Stimulated activated CD8-positive, alpha-beta memory T cell treated with anti-CD3 and anti-CD28 coated beads, Interleukin-12 subunit alpha, Interleukin-12 subunit beta, amount 100 ng/mL, for 24 hours (primary cell): ENCODE measurements around the gene FTO.

Source experiments
- DNase-seq: peaks from one replicate; pipeline ENCODE4 v3.0.0-alpha.2; 2020; ENCODE audit errors: extremely low read depth

FTO gene

DNA sequence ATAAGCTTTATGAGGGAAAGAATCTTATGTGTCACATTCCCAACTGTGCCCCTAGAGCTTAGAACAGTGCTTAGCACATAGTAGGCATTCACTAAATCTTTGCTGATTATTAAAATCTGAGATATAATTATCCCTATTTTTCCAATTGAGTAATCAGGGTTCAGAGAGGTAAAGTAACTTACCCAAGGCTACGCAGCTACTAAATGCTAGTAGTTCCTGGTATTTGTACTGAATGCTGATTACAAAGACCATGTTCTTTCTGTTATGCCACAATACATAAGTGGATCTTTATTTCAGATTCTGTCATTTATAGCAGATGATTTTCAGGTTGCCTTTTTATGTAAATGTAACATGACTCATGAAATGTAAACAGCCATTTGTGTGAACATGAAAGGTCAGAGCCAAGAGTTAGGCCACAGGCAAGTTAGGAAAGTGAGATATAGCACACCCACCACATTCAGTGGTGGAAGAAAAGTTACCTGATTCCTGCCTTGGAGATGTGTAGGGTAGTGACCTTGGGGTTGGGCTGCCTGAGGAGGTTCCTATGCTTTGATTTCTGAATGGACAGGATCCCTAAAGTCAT lies 77.2 kb downstream of the FTO start:
- DNase-seq, result no peak

DNA sequence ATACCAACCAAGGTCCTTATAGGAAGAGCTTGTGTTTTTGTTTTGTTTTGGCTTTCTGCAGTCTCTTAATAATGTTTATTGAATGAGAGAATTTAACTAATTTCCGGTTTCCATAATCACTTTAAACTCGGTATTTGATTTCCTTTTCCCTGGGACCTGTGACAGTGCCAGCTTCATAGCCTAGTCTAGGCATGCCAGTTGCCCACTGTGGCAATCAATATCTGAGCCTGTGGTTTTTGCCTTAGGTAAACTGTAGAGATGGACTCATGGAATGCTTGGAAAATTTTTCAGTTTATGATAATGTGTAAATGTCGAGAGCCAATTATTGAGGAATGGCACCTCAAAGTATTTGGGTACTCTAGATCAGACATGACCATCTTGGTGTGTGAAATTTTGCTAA lies 78.2 kb downstream of the FTO start:
- DNase-seq, result no peak

DNA sequence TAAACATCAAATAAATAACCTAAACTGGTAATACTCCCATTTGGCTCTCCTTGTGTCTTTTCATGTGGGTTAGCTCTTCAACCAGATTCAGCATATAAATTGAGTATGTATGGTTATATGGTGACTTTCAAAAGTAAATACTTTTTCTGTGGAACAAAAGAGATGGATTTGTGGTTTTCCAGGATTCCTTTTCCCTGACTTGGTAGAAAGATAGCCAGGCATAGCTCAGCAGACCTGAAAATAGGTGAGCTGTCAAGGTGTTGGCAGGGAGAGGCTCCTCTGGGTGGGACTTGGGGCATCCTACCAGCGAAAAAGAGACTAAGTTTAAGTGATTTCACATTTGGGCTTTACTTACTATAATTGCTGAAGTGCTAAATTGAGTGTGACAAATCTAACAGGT lies 80.3 kb downstream of the FTO start:
- no peak for DNase-seq

DNA sequence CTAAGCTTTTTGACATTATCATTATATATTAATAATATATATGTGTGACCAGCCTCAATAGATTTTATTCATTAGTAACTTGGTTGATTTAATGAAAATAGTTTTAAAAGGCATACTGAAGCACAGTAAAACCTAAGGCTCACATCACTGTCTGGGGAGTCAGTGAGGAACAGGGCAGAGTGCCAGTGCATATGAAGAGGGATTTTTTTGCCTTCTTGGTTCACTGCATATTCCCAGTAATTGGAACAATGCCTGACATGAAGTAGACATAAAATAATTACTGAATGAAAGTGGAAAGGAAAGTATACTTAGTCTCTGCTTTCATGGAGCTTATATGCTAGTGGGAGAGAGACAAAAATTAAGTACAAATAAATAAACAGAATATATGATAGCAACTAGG lies 81.1 kb downstream of the FTO start:
- no peak for DNase-seq

DNA sequence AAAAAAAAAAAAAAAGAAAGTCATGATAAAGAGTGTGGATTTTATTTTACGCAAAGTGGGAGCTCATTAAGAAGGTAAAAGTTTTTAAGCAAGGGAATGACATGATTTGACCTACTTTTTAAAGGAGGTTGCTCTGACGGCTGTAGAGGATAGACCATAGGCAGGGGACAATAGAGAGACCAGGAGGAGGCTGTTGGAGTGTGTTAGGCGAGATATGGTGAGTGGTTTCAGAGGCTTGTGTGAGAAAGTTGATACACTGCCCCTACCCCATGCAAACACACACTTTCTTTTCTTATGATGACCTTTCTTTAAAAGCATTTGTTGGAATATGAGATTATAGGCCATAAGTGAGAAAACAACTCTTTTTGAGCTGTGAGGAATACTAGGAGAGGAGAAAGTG lies 82.0 kb downstream of the FTO start:
- DNase-seq, result no peak

DNA sequence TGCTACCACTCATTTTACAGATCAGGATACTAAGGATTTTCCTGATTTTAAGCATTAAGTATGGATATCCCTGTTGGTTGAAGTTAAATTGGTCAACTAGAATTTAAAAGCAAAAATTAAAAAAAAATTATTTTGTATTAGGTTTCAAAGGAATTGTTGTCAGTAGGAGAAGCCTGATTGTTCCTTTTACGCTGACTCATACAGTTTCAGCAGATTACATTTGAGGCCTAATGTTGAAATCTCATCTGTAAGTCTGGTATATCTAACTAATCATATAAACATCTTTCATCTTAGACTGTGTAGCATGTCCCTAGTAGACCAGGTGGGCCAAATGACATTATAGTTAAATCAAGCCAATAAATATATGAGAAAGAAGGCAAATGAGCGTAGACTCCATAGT lies 83.5 kb downstream of the FTO start:
- no peak for DNase-seq

DNA sequence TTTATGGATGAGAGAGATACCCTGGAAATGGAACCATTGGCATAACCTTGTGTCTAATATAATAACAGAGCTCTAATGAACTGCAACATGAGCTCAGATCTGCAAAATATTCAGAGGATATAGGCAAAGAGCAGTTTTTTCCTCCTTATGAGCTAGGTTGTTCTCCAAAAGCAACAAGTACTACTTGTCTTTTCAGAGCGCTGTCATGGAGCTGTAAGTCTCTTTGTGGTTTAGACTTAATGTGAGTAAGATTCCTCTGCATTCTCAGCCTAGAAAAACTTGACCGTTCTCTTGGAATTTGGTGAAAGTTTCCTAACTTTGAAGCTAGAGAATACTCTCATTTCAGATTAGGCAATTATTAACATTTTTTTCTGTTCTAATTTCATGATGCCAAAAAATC lies 85.2 kb downstream of the FTO start:
- no peak for DNase-seq

DNA sequence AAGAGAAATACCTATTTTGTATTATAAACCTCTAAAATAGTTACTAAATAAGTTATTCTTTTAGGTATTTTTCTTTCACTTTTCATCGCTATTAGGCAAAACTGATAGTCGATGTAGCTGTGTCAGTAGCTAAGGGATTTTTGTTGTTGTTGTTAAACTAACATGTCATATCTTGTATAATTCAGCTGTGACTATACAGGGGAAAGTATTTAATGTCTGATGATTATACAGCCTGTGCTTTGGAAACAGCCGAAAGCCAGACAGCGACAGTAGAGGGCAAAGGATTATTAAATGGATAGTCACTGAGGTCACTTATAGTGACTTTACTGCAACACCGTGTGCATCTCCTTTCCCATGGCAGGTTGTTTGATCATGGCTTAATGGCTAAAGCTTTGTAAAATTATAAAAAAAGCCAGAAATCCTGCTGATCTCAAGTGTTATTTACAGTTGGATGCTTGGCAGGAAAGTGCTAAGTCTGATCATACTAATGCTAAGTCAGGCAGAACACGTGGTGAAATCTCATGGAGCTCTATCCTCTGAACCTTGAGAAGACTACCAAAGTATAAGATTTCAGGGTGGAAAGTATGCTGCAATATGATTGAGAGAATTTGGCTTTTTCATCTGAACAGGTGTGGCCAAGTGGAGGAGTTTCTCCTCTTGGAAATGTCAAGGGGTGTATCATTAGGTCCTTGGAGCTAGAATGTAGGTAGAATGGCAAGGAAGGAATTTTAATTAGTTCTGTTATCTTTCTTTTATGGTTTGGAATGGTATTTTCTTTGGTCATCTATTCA lies 88.4 kb downstream of the FTO start:
- DNase-seq, result no peak

DNA sequence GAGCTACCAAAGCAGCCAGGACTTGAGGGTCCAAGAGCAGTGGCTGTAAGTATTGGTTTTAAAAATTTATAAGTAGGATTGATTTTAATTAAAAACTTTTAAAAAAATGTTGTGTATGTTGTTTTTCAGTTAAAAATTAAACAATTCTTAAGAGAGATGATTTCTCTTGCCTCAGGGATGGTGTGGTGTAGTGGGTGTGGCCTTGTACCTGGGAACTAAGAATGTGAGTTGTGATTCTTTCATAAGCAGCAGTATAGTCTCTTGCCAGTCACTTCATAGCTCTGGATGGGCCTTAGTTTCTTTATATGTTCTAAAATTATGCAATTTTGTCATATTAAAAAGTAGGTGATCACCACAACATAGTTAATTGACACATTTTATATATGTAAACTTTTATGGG lies 99.5 kb downstream of the FTO start:
- no peak for DNase-seq

DNA sequence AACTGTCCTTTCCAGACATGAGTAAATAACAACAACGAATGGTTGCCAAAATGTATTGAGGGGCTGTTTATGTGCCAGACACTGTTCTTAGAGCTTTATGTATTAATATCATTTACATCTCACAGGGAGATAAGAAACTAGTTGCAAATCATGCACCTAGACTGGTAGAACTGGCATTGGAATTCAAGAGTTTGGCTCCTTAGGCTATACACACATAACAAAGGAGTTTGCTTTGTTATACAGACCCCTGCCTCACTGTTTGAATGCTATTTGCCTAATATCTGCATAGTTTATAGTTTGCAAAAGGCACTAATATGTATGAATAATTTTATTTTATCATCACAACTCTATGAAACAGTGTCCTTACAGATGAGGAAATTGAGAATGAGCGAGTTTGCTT lies 100.0 kb downstream of the FTO start:
- no peak for DNase-seq

DNA sequence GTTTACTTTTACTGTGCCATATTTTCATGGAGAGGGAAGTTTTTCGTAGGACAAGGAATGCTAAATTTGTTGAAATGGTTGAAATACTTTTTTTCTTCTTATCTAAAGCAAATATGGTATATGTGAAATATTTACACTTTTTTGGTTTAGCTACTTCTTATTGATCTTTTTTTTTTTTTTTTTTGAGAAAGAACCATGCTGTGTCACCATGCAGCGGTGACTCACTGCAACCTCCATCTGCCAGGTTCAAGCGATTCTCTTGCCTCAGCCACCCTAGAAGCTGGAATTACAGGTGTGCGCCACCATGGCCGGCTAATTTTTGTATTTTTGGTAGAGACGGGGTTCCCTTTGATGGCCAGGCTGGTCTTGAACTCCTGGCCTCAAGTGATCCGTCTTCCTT lies 100.5 kb downstream of the FTO start:
- DNase-seq, result no peak

DNA sequence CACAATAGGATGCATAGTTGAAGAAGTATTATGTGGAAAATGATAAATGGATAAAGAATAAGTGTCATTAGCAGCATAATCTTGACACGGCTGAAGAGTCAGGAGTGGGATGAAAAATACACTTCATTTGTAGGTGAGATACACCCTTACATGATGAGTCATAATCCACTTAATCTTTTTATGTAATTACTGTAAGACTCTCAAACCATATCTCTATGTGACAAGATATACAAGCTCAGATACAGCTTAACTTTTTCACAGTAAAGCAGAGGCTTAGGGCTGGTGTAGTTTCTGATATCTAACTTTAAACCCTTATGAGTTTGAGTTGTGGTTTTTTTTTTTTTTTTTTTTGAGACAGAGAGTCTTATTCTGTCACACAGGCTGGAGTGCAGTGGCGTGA lies 101.2 kb downstream of the FTO start:
- DNase-seq, result no peak

DNA sequence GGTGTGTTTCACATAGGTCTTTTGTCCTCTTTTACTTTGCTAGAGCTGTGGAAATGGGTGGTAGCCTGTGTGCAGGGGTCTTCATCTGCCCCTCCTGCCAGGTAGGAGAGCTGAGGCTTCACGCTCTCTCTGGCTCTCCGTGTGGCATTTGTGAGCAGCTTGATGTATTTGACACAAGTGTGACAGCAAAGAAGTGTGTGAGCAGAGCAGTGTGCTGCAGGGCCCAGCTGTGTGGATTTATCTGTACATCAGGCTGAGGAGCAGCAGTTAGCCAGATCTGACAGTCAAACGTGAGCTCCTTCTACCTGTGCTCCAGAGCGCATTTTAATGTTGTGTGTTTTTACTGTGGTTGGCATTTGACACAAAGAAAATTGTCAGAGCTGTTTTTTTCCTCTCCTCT lies 101.8 kb downstream of the FTO start:
- DNase-seq, result no peak

DNA sequence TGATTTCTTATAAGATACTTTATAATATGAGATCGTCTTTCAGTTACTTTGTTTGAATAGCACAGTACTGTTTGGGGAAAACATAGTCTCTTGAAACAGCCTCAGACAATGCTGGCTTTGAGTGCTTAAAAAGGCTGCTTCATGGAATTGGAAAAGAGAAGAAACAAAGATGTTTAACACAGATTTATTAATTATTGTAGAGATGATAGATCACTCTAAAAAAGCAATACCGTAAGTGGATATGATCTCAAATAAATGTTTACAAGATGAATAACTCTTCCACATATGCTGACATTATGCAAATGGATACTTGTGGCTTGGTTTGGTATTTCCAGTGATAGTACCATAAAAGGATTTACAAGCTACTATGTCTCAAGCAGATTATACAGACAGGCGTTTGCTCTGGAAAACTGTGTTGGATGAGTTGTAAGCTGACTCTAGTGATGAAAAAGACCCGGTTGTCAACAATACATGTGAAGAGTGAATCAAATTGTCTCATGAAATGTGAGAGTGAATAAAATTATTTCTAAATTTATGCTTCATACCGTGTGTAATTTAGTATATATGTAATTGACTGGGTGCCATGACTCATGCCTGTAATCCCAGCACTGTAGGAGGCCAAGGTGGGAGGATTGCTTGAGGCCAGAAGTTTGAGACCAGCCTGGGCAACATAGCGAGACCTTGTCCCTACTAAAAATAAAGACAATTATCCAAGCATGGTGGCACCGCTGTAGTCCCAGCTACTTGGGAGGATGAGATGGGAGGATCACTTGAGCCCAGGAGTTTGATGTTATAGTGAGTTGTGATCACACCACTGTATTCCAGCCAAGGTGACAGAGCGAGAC lies 105.4 kb downstream of the FTO start:
- DNase-seq, result no peak

DNA sequence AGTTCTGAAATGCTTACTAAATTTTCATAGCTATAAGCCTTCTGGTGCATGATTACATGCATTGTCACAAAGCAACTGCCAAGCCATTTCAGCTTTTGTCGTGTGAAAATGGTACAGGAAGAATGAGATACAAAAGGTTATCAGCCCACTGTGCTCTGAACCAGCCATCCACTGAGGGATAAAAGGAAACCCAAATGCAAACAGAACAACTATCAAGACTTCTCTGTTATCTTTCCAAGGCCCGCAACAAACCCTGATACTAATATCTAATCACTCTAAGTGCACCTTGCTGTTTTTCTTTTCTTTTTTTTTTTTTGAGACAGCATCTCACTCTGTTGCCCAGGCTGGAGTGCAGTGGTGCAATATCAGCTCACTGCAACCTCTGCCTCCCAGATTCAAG lies 109.0 kb downstream of the FTO start:
- no peak for DNase-seq

DNA sequence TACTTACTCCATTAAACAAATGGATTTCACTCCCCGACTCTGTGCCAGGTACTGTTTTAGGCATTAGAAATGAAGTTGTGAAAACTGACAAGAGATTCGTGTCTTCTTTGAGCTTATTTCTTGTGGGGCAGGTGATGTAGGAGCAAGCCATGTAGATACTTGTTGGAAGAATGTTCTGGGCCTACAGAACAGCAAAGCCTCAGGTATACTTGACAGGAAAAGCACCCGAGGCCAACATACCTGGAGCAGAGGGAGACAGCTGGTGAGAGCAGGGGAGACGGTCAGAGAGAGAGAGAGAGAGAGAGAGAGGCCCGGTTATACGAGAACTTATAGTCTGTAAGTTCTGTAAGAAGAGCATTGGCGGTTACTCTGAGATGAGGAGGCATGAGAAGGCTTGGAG lies 110.8 kb downstream of the FTO start:
- DNase-seq, result no peak

DNA sequence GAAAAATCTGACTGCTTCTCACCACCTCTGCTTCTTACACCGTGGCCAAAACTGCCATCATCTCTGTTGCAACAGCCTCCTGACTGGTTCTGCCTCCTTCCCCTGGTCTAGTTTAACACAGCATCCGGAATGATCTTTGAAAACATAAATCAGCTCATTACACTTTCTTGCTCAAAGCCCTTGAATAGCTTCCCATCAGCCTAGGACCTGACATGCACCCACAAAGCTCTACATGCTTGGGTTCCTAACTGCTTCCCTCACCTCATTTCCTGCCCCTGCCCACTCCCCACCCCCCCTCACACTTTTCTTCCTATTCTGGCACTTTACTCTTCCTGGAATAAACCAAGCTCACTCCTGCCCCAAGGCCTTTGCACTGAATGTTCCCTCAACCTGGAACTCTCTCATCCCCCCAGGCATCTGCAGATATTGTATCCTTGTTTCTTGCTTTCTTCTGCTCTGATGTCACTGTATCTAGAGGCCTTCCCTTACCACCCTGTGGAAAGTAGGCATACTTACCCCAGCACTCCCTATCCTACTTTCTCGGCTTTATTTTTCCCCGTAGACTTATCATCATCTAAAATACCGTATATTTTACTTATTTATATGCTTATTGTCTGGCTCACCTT lies 112.4 kb downstream of the FTO start:
- DNase-seq, result no peak

DNA sequence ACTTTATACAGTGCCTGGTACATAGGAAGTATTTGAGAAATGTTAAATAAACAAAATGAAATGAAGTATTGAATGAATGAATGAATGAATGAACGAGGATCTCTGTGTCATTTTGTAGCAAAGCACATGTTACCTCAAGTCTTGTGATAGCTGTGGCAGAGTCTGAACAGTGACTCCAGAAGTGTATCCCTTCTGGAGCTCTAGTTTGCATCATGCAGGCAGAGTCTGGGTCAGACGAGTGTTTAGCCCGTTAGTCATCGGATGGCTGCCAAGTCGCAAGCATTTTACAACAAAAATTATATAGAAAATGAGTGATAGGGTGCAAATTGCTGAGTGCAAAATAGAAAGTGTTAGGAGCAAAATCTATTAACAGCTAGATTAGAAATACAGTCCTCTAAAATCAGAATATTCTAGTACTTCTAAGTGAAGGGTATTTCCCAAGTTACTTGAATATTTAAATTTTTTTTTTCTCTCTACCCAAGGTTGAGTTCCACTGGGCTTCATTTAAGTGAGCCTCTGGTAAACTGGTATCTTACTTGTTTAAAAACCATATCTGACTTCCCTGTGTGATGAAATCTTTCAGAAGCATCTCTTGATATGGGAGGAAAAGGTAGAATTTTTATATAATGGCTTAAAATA lies 113.3 kb downstream of the FTO start:
- DNase-seq, result no peak

DNA sequence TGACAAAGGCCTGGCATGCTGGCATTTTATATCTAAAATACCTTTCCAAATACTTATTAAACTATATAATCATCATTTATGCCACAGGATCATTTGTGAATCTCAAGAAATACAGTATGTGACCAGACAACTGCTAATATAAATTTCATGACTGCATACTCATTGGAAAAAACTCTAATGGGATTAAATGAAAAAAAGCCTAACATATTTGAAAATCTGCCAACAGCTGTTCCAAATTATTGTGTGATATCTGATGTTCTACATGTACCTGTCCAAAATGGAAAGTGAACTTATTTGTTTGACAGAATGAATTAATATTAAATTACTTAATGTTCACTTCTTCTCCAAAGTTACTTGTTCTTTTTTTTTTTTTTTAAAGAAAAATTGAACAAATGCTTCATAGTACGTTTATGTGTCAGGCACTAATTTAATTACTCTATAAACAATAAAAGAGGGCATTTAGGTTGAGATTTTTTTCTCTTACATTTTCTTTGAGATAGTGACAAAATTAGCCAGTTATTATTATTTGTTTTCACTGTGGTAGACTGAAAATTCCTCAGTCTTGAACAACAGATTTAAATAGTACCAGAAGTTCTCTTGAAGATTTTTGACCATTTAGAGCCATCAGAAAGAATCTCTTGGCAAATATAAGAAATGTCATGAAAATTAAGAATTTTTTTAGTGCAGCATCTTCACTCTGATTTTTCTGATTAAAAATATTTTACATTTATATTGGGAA lies 114.0 kb downstream of the FTO start:
- DNase-seq, result no peak

DNA sequence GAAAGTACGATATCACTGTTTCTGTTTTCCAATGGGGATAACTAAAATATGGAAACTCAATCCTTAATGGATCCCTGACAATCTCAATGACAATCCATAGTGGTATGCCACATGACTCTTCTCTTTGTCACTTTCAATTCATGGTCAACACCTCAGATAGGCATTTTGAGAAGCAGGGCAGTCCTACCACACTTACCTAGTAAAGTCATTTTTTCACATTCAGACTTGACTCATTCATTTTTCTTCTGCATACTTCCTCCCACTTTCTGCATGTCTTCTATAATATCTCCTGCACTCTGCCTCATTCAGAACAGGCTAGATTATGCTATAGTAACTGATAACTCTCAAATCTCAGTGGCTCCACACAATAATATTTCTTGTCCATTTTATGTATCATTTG lies 117.5 kb downstream of the FTO start:
- no peak for DNase-seq

DNA sequence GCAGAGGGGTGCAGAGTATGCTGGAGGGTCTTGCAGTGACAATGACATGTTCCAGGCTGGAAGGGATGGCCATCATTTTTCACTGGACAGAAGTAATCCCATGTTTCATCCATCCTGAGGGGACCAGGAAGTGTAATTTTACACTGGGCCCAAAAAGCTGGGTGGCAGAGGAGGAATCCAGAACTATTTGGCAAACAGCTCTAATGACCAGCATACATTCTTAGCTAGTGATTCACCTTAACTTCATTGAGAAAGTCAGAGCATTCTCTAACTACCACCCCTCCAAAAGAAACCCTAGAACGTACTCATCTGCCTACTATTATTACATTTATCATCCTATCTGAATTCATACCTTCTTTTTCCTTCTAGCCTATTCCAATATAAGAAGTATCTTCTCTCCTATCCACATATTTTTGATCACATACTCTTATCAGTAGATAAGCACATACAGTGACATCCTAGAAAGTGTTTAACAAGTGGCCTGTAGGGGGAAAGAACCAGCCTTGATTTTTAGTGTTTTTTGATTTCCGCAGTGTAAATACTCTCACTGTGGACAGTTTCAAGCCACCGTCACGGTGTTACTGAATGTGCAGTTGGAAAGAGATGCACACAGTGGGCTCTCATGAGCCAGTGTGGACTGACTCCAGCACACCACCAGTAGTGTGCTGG lies 118.1 kb downstream of the FTO start:
- DNase-seq, result no peak
